Activated T-helper 9 cell treated with anti-CD3 and anti-CD28 coated beads, Interleukin-2, amount 50 U/mL, for 16 hours (primary cell): Measurements from ENCODE around the gene GOLGA8K.
"Not testable (repeated sequence)": the region's sequence is repeated elsewhere in the genome, so short reads cannot be mapped to it uniquely, and the experiment has no call there.

Source experiments
- DNase-seq: peaks from one replicate; pipeline ENCODE4 v3.0.0-alpha.2; 2020; ENCODE audit warnings: low read depth

GOLGA8K gene

GRCh38 chr15:32403192-32403591 lies at the start of gene GOLGA8K:
GOLGA8K (minus strand) TSS chr15:32403292; CDS start chr15:32403194, 98 bp downstream.
- DNase-seq = not testable (repeated sequence)

GRCh38 chr15:32440445-32440977 lies 37.4 kb upstream of the GOLGA8K start:
- not testable (repeated sequence) for DNase-seq

GRCh38 chr15:32434102-32434963 lies 31.2 kb upstream of the GOLGA8K start:
- not testable (repeated sequence) for DNase-seq

GRCh38 chr15:32427635-32428034 lies 24.5 kb upstream of the GOLGA8K start:
- not testable (repeated sequence) for DNase-seq

GRCh38 chr15:32426511-32426910 lies 23.4 kb upstream of the GOLGA8K start:
- DNase-seq = not testable (repeated sequence)

- not testable (repeated sequence) for DNase-seq
These were observed 4.8 kb upstream of the GOLGA8K start for GRCh38 chr15:32407903-32408302.

GRCh38 chr15:32396522-32396921 lies 6.6 kb downstream of the GOLGA8K start:
- DNase-seq = not testable (repeated sequence)

- DNase-seq = not testable (repeated sequence)
These were observed 8.3 kb downstream of the GOLGA8K start for GRCh38 chr15:32394745-32395144.

- not testable (repeated sequence) for DNase-seq
These were observed 14.9 kb downstream of the GOLGA8K start for GRCh38 chr15:32388050-32388648.

GRCh38 chr15:32385823-32386495 lies 17.1 kb downstream of the GOLGA8K start:
- DNase-seq = not testable (repeated sequence)

GRCh38 chr15:32374185-32374584 lies 28.9 kb downstream of the GOLGA8K start:
- DNase-seq = not testable (repeated sequence)

- not testable (repeated sequence) for DNase-seq
These were observed 29.4 kb downstream of the GOLGA8K start for GRCh38 chr15:32373707-32374106.

- DNase-seq = not testable (repeated sequence)
These were observed 31.0 kb downstream of the GOLGA8K start for GRCh38 chr15:32372075-32372474.

- not testable (repeated sequence) for DNase-seq
These were observed 32.6 kb downstream of the GOLGA8K start for GRCh38 chr15:32370526-32370925.

GRCh38 chr15:32370064-32370463 lies 33.0 kb downstream of the GOLGA8K start:
- DNase-seq = not testable (repeated sequence)

- not testable (repeated sequence) for DNase-seq
These were observed 36.6 kb downstream of the GOLGA8K start for GRCh38 chr15:32366492-32366891.

GRCh38 chr15:32365955-32366354 lies 37.1 kb downstream of the GOLGA8K start:
- not testable (repeated sequence) for DNase-seq

GRCh38 chr15:32364944-32365343 lies 38.1 kb downstream of the GOLGA8K start:
- DNase-seq = not testable (repeated sequence)

GRCh38 chr15:32363449-32363848 lies 39.6 kb downstream of the GOLGA8K start:
- not testable (repeated sequence) for DNase-seq

- not testable (repeated sequence) for DNase-seq
These were observed 41.4 kb downstream of the GOLGA8K start for GRCh38 chr15:32361662-32362061.

GRCh38 chr15:32358462-32358861 lies 44.6 kb downstream of the GOLGA8K start:
- DNase-seq = not testable (repeated sequence)

GRCh38 chr15:32356909-32357308 lies 46.2 kb downstream of the GOLGA8K start:
- DNase-seq = not testable (repeated sequence)
